Measurements from ENCODE around the gene CENPQ. TPM values are rescaled to one million over a fixed set of nuclear protein-coding genes. Genes with fewer than 3 reads are reported as not detected.

CENPQ gene
- total RNA-seq, 1 donor from 2014 or later, result 5.0 TPM

- TF ChIP-seq CTCF (IDR thresholded peaks at IDR 0.05; ENCODE audit: unreplicated experiment), result peak; percentile 82
- H3K36me3 Mint-ChIP-seq, result no peaks in the 10 kb centered on the region
- peak overlapping the region; percentile 52 for H3K27ac Mint-ChIP-seq
- no peaks in the 10 kb centered on the region for H3K27me3 Mint-ChIP-seq (ENCODE audit: low read depth)
- H3K4me1 Mint-ChIP-seq, result peaks cover 2% of the 10 kb centered on the region
- no peaks in the 10 kb centered on the region for H3K9me3 Mint-ChIP-seq
- peak overlapping the region; percentile 55 for H3K4me3 Mint-ChIP-seq
- no peak for DNase-seq (ENCODE audit: low spot score in 2 of 2, unreplicated experiment in 2 of 2)
Measured at GRCh38 chr6:49531774-49532569, 68.8 kb downstream of the CENPQ start.

- no peak overlapping the region for H3K4me3 Mint-ChIP-seq
- no peak for TF ChIP-seq CTCF (IDR thresholded peaks at IDR 0.05; ENCODE audit: unreplicated experiment)
- DNase-seq (ENCODE audit: low spot score in 2 of 2, unreplicated experiment in 2 of 2), result no peak
- no peaks in the 10 kb centered on the region for H3K9me3 Mint-ChIP-seq
- peaks cover 7% of the 10 kb centered on the region for H3K4me1 Mint-ChIP-seq
- no peaks in the 10 kb centered on the region for H3K27me3 Mint-ChIP-seq (ENCODE audit: low read depth)
- H3K36me3 Mint-ChIP-seq, result no peaks in the 10 kb centered on the region
- no peak overlapping the region for H3K27ac Mint-ChIP-seq
Measured at GRCh38 chr6:49535795-49536194, 72.6 kb downstream of the CENPQ start.

- Mint-ChIP-seq H3K9me3 (no peaks in the 10 kb centered on the region), H3K27ac (no peak overlapping the region), H3K4me1 (peaks cover 12% of the 10 kb centered on the region), H3K36me3 (no peaks in the 10 kb centered on the region), H3K4me3 (no peak overlapping the region), H3K27me3 (ENCODE audit: low read depth) (no peaks in the 10 kb centered on the region)
- DNase-seq (ENCODE audit: low spot score in 2 of 2, unreplicated experiment in 2 of 2), result no peak
- TF ChIP-seq CTCF (IDR thresholded peaks at IDR 0.05; ENCODE audit: unreplicated experiment), result no peak
Measured at GRCh38 chr6:49539102-49539501, 75.9 kb downstream of the CENPQ start.

GRCh38 chr6:49540614-49541013 lies 77.4 kb downstream of the CENPQ start:
- no peak for TF ChIP-seq CTCF (IDR thresholded peaks at IDR 0.05; ENCODE audit: unreplicated experiment)
- Mint-ChIP-seq H3K27me3 (ENCODE audit: low read depth) (no peaks in the 10 kb centered on the region), H3K27ac (no peak overlapping the region), H3K4me3 (no peak overlapping the region), H3K36me3 (no peaks in the 10 kb centered on the region), H3K9me3 (no peaks in the 10 kb centered on the region), H3K4me1 (peaks cover 12% of the 10 kb centered on the region)
- DNase-seq (ENCODE audit: low spot score in 2 of 2, unreplicated experiment in 2 of 2), result no peak

GRCh38 chr6:49541210-49541724 lies 78.1 kb downstream of the CENPQ start:
- DNase-seq (ENCODE audit: low spot score in 2 of 2, unreplicated experiment in 2 of 2), result no peak
- peaks cover 14% of the 10 kb centered on the region for H3K4me1 Mint-ChIP-seq
- no peak for TF ChIP-seq CTCF (IDR thresholded peaks at IDR 0.05; ENCODE audit: unreplicated experiment)
- H3K9me3 Mint-ChIP-seq, result no peaks in the 10 kb centered on the region
- no peaks in the 10 kb centered on the region for H3K36me3 Mint-ChIP-seq
- no peak overlapping the region for H3K4me3 Mint-ChIP-seq
- H3K27ac Mint-ChIP-seq, result peak overlapping the region; percentile 54
- H3K27me3 Mint-ChIP-seq (ENCODE audit: low read depth), result no peaks in the 10 kb centered on the region

All from mesothelial cell of epicardium (in vitro differentiated cells).